Measurements from ENCODE around the gene SMURF1.

GRCh38 chr7:99083068-99083651 is 60.7 kb downstream of the SMURF1 start:
- no peak for TF ChIP-seq CTCF (conservative IDR thresholded peaks at IDR 0.05; ENCODE audit: low read depth, low read length)
- no peak for TF ChIP-seq EZH2 (IDR thresholded peaks at IDR 0.05; ENCODE audit: low read length, unreplicated experiment)
- no peak for TF ChIP-seq EZH2phosphoT487 (IDR thresholded peaks at IDR 0.05; ENCODE audit: borderline replicate concordance, low read length)

All from PC-3 (cell line).